ENCODE results near the gene CACNB1.
"Not testable (repeated sequence)": the region's sequence is repeated elsewhere in the genome, so short reads cannot be mapped to it uniquely, and the experiment has no call there.

CACNB1 gene

GRCh38 chr17:39174920-39175694, 22.4 kb downstream of the CACNB1 start:
- DNase-seq (ENCODE audit: low read depth) = peak; percentile 52

GRCh38 chr17:39173526-39174274, 23.8 kb downstream of the CACNB1 start:
- DNase-seq (ENCODE audit: low read depth) = no peak

- DNase-seq (ENCODE audit: low read depth) = no peak
These were observed 24.4 kb downstream of the CACNB1 start for GRCh38 chr17:39173080-39173479.

GRCh38 chr17:39171933-39172332, 25.5 kb downstream of the CACNB1 start:
- DNase-seq (ENCODE audit: low read depth) = no peak

- no peak for DNase-seq (ENCODE audit: low read depth)
These were observed 26.9 kb downstream of the CACNB1 start for GRCh38 chr17:39170558-39170957.

GRCh38 chr17:39170109-39170508, 27.4 kb downstream of the CACNB1 start:
- no peak for DNase-seq (ENCODE audit: low read depth)

- no peak for DNase-seq (ENCODE audit: low read depth)
These were observed 28.0 kb downstream of the CACNB1 start for GRCh38 chr17:39169518-39169917.

- DNase-seq (ENCODE audit: low read depth) = no peak
These were observed 28.4 kb downstream of the CACNB1 start for GRCh38 chr17:39169101-39169500.

- not testable (repeated sequence) for DNase-seq (ENCODE audit: low read depth)
These were observed 29.0 kb downstream of the CACNB1 start for GRCh38 chr17:39168503-39168902.

GRCh38 chr17:39167476-39167875, 30.0 kb downstream of the CACNB1 start:
- no peak for DNase-seq (ENCODE audit: low read depth)

GRCh38 chr17:39166437-39167335, 30.8 kb downstream of the CACNB1 start:
- DNase-seq (ENCODE audit: low read depth) = no peak

- DNase-seq (ENCODE audit: low read depth) = no peak
These were observed 31.6 kb downstream of the CACNB1 start, which contains the start of gene ARL5C for GRCh38 chr17:39165841-39166349. TSS of gene ARL5C (minus strand) at chr17:39166161. CDS start at chr17:39165760, 401 bp downstream.

- no peak for DNase-seq (ENCODE audit: low read depth)
These were observed 32.2 kb downstream of the CACNB1 start for GRCh38 chr17:39165178-39165840.

- DNase-seq (ENCODE audit: low read depth) = peak; percentile 52
These were observed 32.8 kb downstream of the CACNB1 start for GRCh38 chr17:39164675-39165143.

- no peak for DNase-seq (ENCODE audit: low read depth)
These were observed 35.5 kb downstream of the CACNB1 start for GRCh38 chr17:39161962-39162361.

- no peak for DNase-seq (ENCODE audit: low read depth)
These were observed 38.8 kb downstream of the CACNB1 start for GRCh38 chr17:39158623-39159022.

GRCh38 chr17:39156491-39156890, 41.0 kb downstream of the CACNB1 start:
- no peak for DNase-seq (ENCODE audit: low read depth)

GRCh38 chr17:39155654-39156053, 41.8 kb downstream of the CACNB1 start:
- DNase-seq (ENCODE audit: low read depth) = no peak

GRCh38 chr17:39153599-39154051, 43.8 kb downstream of the CACNB1 start:
- peak; percentile 89 for DNase-seq (ENCODE audit: low read depth)

GRCh38 chr17:39151943-39152818, 45.3 kb downstream of the CACNB1 start:
- DNase-seq (ENCODE audit: low read depth) = no peak

All from activated T-helper 1 cell treated with Interleukin-2 at 50 U/mL for 16 hours (primary cell).